ENCODE data around the gene ARHGEF16.

GRCh38 chr1:3478187-3478586 is 23.7 kb downstream of the ARHGEF16 start:
- TF ChIP-seq CTCF (IDR thresholded peaks at IDR 0.05) (no peak), POLR2AphosphoS5 (IDR thresholded peaks at IDR 0.05) (no peak), POLR2A (IDR thresholded peaks at IDR 0.05) (no peak), EP300 (IDR thresholded peaks at IDR 0.05) (no peak)
